GM23248 (cell line): Measurements from ENCODE around the gene TMIE.

ENCODE experiments used
- EZH2 ChIP-seq: fragments of 200-600 bp; sonication (generic); IDR thresholded peaks from 2 replicates; pipeline ENCODE4 v1.6.1; 2018; ENCODE audit warnings: antibody characterized with exemption, mild to moderate bottlenecking; ENCODE audit not compliant: insufficient read depth, poor library complexity, severe bottlenecking
- EZH2phosphoT487 ChIP-seq: fragments of 200-600 bp; sonication (generic); IDR thresholded peaks from 2 replicates; pipeline ENCODE4 v1.6.1; 2018; ENCODE audit warnings: antibody characterized with exemption, moderate library complexity, mild to moderate bottlenecking, low read depth; ENCODE audit not compliant: insufficient read depth

GRCh38 chr3:46667657-46668056, 33.5 kb upstream of the TMIE start:
- TF ChIP-seq EZH2 (no peak), EZH2phosphoT487 (no peak)
